Measurements from ENCODE around the gene AK8.

The AK8 gene

GRCh38 chr9:132710333-132710732, 167.8 kb downstream of the AK8 start:
- no peak for DNase-seq

GRCh38 chr9:132708769-132709430, 169.2 kb downstream of the AK8 start:
- DNase-seq: no peak

- DNase-seq: no peak
Observed at GRCh38 chr9:132708239-132708638, 169.8 kb downstream of the AK8 start.

GRCh38 chr9:132703336-132703735, 174.7 kb downstream of the AK8 start:
- no peak for DNase-seq

GRCh38 chr9:132702254-132702653, 175.8 kb downstream of the AK8 start:
- DNase-seq: no peak

- no peak for DNase-seq
Observed at GRCh38 chr9:132699956-132700355, 178.1 kb downstream of the AK8 start.

GRCh38 chr9:132698989-132699388, 179.1 kb downstream of the AK8 start:
- DNase-seq: peak; percentile 5

GRCh38 chr9:132697230-132697629, 180.9 kb downstream of the AK8 start:
- peak; percentile 23 for DNase-seq

- DNase-seq: peak; percentile 62
Observed at GRCh38 chr9:132694144-132694543, 183.9 kb downstream of the AK8 start.

GRCh38 chr9:132690696-132691095, 187.4 kb downstream of the AK8 start:
- DNase-seq: no peak

- no peak for DNase-seq
Observed at GRCh38 chr9:132683873-132684272, 194.2 kb downstream of the AK8 start.

GRCh38 chr9:132681561-132681960, 196.5 kb downstream of the AK8 start:
- no peak for DNase-seq

- no peak for DNase-seq
Observed at GRCh38 chr9:132679946-132680625, 198.0 kb downstream of the AK8 start.

GRCh38 chr9:132677976-132678375, 200.1 kb downstream of the AK8 start:
- no peak for DNase-seq

Data from hematopoietic multipotent progenitor cell treated with erythropoietin and hydrocortisone succinate and interleukin-3 and kit ligand, for 4 days (in vitro differentiated cells).